Dermis microvascular lymphatic vessel endothelial cell (primary cell): Measurements from ENCODE around the gene MBD6. TPM values are rescaled to one million over a fixed set of nuclear protein-coding genes. Genes with fewer than 3 reads are reported as not detected.
"Not testable (repeated sequence)": the region's sequence is repeated elsewhere in the genome, so short reads cannot be mapped to it uniquely, and the experiment has no call there.

ENCODE experiments used
- DNase-seq, 2 donors: peaks; one replicate each; pipeline versions ENCODE4 v3.0.0 to v3.0.0-alpha.2; 2010; ENCODE audit warnings: low read depth in 2 of 2
- total RNA-seq: library from RNA; depleted of rRNA; stranded (reverse); fragments of >200 nt; gene quantifications from 2 replicates; pipeline ENCODE4 v1.2.1, GENCODE V29; 2014

MBD6 gene
- total RNA-seq, 1 donor from 2014 or later, result 5.9 TPM

DNA sequence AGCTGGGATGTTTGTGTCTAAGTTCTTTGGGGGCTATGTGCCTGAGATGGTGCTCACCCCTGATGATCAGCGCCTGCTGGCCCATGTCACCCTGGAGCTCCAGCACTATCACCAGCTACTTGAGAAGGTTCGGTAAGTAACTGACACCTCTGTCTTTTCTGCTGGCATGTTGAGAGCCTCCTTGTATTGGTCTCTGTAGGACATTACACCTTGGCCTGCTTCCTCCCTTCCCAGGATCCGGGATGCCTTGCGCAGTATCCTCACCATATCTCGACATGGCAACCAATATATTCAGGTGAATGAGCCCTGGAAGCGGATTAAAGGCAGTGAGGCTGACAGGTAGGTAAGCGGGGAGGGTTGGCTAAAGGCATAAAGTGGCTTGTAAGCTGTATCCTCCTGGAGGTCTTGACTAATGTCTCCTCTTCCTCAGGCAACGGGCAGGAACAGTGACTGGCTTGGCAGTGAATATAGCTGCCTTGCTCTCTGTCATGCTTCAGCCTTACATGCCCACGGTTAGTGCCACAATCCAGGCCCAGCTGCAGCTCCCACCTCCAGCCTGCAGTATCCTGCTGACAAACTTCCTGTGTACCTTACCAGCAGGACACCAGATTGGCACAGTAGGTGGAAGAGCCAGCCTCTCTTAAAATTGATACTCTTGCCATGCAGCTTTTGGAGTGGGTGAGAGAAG lies 7.8 kb upstream of the MBD6 start:
- peak in 1 of 2 donors; percentile 39 for DNase-seq

DNA sequence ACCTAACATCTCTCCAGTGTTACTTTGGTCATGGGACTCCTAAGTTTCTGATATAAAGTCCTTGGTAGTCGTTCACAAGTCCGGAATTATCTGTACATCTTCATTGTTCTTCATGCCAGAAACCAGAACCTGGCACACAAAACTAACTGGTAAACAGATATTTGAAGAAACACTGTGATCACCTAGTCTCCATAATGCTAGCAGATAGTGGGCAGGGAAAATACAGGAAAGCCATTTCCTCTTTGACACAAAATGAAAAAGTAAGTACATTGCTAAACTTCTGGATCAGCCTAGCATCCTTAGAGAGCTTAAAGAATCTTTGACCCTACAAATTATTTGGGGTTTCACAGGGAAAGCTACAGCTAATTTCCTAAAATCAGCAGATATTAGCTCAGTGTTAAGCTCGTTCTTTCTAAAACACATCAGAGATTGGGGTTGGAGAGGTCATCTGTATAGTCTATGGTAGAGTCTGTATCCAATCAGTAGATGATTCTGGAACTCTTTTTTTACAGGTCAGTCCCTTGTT lies 7.2 kb upstream of the MBD6 start:
- no peak for DNase-seq

DNA sequence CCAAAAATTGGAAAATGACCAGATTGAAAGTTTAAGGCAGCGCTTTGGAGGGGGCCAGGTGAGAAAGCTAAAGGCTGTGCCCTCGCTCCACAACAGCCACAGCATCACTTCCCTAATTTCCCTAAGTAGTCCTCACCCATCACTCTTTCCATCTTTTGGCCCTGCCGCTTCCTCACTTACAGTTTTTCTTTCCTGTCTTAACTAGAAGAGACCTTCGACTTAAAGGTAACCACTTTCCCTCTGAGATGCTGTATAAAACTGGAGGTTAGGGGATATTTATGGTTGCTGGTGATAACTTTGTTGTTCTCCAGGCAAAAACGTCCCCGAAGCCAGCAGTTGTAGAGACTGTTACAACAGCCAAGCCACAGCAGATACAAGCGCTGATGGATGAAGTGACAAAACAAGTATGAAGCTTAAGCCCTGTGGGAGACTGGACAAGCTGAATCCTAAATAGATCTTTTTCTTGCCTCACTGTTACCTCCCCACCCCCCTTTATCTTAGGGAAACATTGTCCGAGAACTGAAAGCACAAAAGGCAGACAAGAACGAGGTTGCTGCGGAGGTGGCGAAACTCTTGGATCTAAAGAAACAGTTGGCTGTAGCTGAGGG lies 6.6 kb upstream of the MBD6 start:
- no peak for DNase-seq

DNA sequence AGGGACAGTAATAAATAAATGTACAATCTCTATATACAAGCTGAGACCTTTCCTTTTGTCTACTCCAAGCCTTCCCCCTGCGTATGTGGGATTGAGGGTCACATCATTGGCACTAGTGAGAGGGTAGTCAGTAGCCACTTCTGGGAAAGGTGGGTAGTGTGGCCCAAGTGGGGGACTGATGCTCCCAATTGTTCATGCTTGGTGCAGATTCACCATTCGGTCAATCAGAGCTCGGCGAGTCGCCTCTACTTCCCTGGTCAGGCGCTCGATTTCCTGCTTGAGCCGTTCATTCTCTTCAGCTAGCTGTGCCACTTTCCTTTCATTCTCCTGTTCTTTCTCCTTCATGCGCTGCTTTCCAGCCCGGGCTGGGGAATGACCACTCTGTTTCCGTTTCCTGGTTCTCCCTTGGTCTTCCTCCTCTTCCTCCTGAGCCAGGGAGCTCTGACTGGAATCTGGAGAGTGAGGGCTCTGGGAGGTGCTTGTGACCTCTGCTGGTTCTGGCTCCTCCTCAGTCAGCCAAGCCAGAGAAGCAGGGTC lies 5.9 kb upstream of the MBD6 start:
- DNase-seq, result no peak

DNA sequence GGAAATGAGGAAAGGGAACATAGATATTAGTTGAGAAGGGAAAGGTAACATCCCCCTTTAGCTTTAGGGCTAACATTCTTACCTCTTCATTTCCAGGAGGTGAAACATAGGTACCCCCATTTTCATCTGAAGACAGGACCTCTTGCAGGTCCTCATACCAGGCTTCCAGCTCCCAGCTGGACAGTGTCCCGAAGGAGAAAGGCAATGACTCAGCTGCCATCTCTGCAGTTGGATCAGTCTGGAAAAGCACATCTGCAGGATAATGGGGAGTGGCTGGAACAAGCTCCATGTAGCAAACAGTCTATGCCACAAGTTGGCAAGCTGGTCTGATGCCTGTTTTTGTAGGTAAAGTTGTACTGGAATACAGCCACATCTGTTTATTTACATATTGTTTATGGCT lies 5.4 kb upstream of the MBD6 start:
- peak in 1 of 2 donors; percentile 50 for DNase-seq

DNA sequence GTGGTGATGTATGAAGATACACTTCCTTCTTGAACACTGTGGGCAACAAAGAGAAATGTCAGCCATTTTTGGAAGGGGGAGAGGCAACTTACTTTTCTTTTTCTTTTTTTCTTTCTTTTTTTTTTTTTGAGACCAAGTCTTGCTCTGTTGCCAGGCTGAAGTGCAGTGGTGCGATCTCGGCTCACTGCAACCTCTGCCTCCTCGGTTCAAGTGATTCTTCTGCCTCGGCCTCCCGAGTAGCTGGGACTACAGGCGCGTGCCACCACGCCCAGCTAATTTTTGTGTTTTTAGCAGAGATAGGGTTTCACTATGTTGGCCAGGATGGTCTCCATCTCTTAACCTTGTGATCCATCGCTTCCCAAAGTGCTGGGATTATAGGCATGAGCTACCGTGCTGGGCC lies 4.9 kb upstream of the MBD6 start:
- DNase-seq, result not testable (repeated sequence)

DNA sequence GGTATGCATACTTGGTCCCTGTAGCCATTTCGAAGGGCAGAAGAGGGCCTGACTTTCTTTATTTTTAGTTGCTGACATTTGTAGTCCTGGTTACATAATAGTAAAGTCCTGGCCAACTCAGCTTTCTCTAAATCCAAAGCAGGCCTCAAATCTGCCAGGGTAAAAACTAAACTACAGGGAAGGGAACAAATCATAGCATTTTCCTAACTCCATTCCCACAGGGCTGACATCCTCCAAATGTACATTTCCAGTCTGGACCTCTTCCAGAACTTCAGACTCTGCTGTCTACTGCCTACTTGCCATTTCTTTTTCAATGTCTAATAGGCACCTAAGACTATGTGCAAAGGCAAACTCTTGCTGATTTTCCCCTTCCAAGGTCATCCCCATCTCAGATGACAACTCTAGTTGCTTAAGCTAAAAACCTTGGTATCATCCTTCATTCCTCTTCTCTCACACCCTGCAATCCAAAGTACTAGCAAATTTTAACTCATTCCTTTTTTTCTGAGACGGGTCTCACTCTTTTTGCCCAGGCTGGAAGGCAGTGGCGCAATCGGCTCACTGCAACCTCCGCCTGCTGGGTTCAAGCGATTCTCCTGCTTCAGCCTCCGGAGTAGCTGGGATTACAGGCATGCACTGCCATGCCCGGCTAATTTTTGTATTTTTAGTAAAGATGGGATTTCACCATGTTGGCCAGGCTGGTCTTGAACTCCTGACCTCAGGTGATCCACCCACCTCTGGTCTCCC lies 4.3 kb upstream of the MBD6 start:
- no peak for DNase-seq

DNA sequence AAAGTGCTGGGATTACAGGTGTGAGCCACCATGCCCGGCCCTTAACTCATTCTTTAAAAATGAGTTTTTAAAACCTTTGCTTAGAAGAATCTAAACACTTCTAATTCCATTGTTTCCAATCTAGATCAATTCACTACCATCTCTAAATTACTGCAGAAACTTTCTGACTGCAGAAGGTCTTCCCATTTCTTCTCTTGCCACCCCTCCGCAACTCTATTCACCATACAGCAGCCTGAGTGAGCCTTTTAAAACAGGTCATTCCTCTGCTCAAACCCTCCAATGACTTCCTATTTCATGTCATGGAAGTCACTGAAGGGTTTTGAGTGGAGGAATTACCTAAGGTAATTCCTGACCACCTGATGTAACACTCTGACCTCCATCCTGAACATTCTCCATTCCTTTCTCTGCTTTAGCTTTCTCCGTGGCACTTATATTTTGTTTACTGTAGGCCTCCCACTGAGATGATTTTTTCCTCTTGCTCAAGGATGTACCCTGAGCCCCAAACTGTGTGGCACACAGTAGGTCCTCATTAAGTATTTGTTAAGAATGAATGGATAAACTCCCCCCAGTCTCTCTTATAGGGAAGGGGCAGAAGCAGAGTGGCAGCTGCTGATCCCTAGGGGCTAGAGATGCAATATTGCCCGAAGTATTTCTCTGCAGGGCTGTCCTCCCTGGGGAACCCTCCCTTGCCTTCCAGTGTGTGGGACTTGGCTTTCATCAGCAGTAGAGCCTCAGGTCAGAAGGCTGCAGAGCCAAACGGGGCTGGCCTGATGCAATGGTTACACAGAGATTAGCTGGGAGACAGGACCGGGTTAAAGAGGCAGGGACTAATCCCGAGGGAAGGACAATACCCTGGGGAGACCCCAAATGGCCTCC lies 3.5 kb upstream of the MBD6 start:
- peak in 1 of 2 donors; percentile 36 for DNase-seq

DNA sequence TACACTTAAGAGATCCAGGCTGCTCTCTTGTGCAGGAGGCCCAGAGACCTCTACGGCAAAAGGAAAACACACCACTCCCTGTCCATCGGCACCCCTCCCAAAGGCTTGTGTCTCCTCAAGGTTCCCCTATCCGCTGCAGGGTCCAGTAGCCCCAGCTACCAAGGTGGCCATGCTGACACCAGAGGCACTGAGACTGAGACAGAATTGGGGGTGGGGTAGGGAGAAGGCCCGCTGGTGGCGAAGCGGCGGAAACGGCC lies 2.9 kb upstream of the MBD6 start:
- no peak for DNase-seq

DNA sequence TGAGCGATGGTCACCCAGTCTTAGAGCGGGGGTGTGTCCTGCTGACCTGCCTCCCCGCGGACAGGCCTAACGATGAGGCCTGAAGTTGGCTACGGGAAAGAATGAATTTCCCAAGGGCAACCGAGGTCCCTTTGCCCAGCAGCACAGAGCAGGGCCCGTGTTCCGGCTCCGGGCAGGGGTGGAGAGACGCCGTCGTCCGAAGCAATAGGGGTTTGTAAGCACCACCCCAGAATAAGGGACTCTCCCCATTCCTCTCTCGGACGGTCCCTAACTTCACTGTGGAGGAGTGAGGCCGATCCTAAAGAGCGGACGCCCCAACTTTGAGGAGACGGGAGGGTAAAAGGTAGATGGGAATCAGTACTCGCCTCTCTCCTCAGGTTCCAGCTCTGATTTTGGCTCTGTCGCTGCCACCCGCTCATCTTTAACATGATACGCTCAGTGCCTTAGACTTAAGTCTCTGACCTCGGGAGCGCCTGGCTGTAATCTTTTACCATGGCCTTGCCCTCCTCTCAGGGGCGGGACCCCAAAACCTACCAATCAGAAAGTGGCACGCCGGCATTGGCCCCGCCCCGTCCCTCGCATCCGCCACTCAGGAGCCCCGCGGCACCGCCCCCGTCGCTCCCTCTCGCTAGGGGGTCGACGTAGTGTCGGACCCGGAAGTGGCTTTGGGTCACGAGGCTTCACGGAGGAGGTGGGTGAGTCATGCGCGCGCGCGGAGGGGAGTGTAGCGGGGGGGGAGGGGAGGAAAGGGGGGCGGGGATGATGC lies 2.4 kb upstream of the MBD6 start, which contains the start of gene DDIT3:
Gene DDIT3 (minus strand): TSS at position 462 of the 766 bp plus-strand sequence. CDS start 3,108 bp downstream, outside the sequence.
- peak; percentile 96 to 99 for DNase-seq

DNA sequence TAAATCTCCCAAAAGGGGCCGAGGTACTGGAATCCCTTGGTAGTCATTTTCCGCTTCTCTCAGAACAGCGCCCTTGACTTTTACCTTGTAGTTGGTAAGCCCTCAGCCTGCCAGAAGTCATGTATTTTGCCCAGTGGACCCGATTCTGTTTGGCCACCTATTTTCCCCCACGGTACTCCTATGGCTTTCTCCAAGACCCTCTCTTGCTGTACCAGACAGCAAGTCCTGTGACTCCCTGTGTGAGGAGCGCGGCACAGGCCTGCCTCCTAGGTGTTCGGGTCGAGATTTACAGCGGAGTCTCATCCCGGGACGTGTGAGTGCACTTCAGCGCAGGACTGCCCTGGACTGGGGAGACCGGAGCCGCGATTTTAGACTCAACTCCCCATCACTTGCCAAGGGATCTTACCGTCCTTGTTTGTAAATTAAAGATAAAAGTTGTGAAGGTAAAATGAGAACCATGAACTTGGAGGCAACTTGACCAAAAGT lies 1.1 kb upstream of the MBD6 start:
- DNase-seq, result peak in 1 of 2 donors; percentile 61

DNA sequence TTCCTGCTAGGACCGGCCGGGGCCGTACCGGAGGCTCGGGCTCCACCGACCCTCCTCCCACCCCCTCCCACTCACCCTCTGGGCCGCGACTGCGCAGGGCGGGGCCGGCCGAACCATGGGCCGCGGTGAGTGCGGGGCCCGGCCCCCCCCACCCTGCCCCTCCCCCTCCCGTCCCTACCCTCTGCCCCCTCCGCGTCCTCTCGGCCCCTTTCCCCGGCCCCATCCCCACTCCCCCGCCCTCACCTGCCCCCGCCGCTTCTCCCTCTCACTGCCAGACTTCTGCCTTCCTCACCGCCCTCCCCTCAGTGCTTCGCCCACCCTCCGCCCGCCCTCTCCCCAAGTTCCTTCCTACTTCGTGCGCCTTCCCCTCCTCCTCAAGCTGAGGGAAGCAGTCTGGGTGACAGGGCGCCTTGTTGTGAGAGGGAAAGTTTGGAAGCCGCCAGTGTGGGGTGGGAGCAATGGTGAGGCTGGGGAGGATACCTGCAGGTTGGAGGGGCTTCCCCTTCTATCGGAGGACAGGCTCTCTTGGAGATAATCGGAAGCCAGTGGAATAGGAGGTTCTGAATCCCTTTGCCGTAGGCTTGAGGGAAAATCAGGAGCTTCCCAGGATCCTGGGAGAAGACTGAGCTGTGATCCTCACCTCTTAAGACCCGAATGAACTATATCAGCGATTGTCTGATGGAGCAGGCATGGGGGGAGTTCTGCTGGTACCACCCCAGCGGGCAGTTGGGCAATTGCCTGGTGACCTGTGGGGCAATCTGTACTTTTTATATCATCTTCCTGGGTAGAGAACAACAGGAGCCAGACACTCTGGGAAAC lies 472 bp downstream of the MBD6 start:
- peak in 1 of 2 donors; percentile 67 for DNase-seq

DNA sequence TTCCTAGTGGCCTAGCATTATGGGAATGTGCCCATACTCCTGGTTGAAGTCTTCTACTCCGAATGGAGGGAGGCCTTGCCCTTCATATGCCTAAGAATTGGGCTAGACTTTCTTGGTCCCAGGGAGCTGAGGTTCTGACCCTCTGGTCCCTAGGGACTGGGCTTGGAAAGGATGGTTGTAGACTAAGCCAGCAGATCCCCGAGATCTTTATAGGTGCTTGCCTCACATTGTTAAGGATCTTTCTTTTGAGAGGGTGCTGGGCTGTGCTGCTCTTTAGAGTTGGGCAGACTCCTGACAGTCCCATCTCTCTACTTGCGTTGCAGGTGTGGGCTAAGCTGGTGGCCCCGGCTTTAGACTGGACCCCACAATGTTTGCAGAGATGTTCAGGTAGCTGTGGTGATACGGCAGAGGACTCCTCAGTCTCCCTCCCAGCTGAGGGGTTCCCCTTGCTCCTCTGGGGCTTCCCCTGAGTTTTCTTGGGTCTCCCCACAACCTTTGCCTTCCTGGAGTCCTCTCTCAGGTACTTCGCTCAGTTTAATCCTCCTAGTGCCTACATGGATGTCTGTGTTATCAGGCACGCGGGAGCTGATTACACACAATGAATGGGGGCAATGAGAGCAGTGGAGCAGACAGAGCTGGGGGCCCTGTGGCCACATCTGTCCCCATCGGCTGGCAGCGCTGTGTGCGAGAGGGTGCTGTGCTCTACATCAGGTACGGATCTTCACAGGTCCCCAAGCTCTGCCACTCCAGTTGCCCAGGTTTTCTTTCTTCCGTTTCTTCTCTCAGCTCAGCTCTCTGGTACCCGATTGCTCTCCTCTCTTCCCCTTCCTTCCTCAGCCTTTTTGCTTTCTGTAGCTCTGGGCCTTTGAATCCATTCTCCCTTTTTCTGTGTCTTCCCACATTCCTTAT lies 1.3 kb downstream of the MBD6 start:
- no peak for DNase-seq

DNA sequence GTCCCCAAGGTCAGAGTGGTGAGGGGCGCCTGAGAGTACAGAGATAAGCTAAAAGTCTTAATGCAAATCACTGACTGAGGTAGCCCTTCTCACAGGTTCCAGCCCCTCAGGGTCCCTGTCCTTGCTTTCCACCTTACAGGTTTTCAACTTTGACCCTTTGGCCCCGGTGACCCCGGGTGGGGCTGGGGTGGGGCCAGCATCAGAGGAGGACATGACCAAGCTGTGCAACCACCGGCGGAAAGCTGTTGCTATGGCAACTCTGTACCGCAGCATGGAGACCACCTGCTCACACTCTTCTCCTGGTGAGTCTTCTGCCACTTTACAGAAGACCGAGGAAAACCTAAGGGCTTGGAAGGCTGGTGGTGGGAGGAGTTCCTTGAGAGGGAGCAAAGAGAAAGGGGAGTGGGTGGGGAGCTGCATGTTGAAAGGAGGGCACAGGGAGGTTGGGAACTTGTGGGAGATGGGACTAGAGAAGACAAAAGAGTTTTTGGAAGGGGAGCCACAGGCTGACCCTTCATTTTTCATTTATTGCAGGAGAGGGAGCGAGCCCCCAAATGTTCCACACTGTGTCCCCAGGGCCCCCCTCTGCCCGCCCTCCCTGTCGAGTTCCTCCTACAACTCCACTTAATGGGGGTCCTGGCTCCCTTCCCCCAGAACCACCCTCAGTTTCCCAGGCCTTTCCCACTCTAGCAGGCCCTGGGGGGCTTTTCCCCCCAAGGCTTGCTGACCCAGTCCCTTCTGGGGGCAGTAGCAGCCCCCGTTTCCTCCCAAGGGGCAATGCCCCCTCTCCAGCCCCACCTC lies 2.4 kb downstream of the MBD6 start:
- no peak for DNase-seq

DNA sequence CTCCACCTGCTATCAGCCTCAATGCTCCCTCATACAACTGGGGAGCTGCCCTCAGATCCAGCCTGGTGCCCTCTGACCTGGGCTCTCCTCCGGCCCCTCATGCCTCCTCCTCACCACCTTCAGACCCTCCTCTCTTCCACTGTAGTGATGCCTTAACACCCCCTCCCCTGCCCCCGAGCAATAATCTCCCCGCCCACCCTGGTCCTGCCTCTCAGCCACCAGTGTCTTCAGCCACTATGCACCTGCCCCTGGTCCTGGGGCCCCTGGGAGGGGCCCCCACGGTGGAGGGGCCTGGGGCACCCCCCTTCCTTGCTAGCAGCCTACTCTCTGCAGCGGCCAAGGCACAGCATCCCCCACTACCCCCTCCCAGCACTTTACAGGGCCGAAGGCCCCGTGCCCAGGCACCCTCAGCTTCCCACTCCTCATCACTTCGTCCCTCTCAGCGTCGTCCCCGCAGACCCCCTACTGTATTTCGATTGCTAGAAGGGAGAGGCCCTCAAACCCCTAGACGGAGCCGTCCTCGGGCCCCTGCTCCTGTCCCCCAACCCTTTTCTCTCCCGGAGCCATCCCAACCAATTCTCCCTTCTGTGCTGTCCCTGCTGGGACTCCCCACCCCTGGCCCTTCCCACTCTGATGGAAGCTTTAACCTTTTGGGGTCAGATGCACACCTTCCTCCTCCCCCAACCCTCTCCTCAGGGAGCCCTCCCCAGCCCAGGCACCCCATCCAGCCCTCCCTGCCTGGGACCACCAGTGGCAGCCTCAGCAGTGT lies 3.2 kb downstream of the MBD6 start:
- no peak for DNase-seq

DNA sequence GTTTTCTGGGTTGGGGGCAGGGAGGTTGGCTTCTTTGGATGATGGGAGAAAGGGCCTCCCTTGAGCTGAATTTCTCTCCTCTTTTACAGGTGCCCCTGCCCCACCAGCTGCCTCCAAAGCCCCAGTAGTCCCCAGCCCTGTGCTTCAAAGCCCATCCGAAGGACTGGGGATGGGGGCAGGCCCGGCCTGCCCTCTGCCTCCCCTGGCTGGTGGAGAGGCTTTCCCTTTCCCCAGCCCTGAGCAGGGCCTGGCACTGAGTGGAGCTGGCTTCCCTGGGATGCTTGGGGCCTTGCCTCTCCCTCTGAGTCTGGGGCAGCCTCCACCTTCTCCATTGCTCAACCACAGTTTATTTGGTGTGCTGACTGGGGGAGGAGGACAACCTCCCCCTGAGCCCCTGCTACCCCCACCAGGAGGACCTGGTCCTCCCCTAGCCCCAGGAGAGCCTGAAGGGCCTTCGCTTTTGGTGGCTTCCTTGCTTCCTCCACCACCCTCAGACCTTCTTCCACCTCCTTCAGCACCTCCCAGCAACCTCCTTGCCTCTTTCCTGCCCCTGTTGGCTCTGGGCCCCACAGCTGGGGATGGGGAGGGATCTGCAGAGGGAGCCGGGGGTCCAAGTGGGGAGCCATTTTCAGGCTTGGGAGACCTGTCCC lies 4.0 kb downstream of the MBD6 start:
- no peak for DNase-seq
